ENCODE measurements around the gene KIF1B. TPM values are rescaled to one million over a fixed set of nuclear protein-coding genes. Genes with fewer than 3 reads are reported as not detected.

KIF1B gene
- total RNA-seq, 1 experiment from 2014 or later = 57.7 TPM

DNA sequence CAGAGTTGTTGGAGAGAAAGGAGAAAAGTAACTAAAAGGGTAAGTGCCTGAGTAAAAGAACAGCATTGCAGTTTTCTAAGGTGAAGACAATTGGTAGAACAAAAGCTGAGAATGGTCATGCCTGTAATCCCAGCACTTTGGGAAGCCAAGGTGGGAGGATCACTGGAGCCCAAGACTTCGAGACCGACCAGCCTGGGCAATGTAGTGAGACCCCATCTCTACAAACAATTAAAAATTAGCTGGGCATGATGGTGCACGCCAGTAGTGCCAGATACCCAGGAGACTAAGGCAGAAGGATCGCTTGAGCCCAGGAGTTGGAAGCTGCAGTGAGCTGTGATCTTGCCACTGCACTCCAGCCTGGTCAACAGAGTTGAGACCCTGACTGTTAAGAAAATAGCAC, 173.3 kb downstream of the KIF1B start:
- Histone ChIP-seq H2AFZ (ENCODE audit: low read length) (no peak overlapping the region), H4K20me1 (ENCODE audit: control insufficient read depth, insufficient read depth, insufficient read length) (no peaks in the 10 kb centered on the region), H3K79me2 (ENCODE audit: insufficient read depth, low read length) (no peaks in the 10 kb centered on the region), H3K4me2 (ENCODE audit: insufficient read depth, insufficient read length, low read length) (no peak overlapping the region), H2BK12ac (ENCODE audit: insufficient read length, low read depth, low read length) (no peak overlapping the region), H3K79me1 (ENCODE audit: insufficient read depth, low read depth, low read length, poor library complexity, severe bottlenecking) (no peaks in the 10 kb centered on the region), H3K9ac (ENCODE audit: extremely low read depth, insufficient read length, low read length) (no peak overlapping the region), H2BK15ac (ENCODE audit: low read depth, low read length) (no peak overlapping the region), H2BK120ac (ENCODE audit: low read depth, low read length, poor library complexity, severe bottlenecking) (no peak overlapping the region), H3K23ac (ENCODE audit: insufficient read length, low read depth, low read length) (no peak overlapping the region), H3K18ac (ENCODE audit: insufficient read length, low read depth, low read length) (no peak overlapping the region), H4K5ac (ENCODE audit: insufficient read length, low read depth, low read length) (no peak overlapping the region), H2BK5ac (ENCODE audit: insufficient read length, low read length) (no peak overlapping the region), H2AK5ac (ENCODE audit: insufficient read length, low read length) (no peak overlapping the region), H3K4ac (ENCODE audit: low read depth, low read length) (no peak overlapping the region), H3K56ac (ENCODE audit: insufficient read length, low read depth, low read length) (no peak overlapping the region), H4K91ac (ENCODE audit: insufficient read length, low read depth, low read length) (no peak overlapping the region), H3K27me3 (ENCODE audit: insufficient read depth, low read length) (no peaks in the 10 kb centered on the region), H3K4me1 (ENCODE audit: insufficient read depth, low read length) (no peaks in the 10 kb centered on the region), H2BK20ac (ENCODE audit: low read depth, low read length, poor library complexity, severe bottlenecking) (no peak overlapping the region), H3K14ac (ENCODE audit: insufficient read depth, low read length) (no peak overlapping the region), H3K23me2 (ENCODE audit: insufficient read length, low read depth, low read length, poor library complexity, severe bottlenecking) (no peaks in the 10 kb centered on the region), H3T11ph (ENCODE audit: low read length) (no peak overlapping the region), H3K9me3 (ENCODE audit: control insufficient read depth, low read depth, low read length) (no peaks in the 10 kb centered on the region), H4K8ac (replicated peaks; ENCODE audit: insufficient read length, low read depth, low read length) (no peak overlapping the region), H3K27ac (ENCODE audit: insufficient read length, low read depth, low read length) (no peak overlapping the region)
- H3K27ac Mint-ChIP-seq = peak overlapping the region; percentile 4 to 30 (median 20); a peak in 4 of 7 replicates
- H3K27me3 Mint-ChIP-seq (ENCODE audit: low read depth) = no peaks in the 10 kb centered on the region
- no peak for DNase-seq
- no CpG with 5 or more reads among the region's 4 CpGs for WGBS (ENCODE audit: extremely low coverage, insufficient read length, low lambda C conversion rate)
- TF ChIP-seq, protein P1, sequence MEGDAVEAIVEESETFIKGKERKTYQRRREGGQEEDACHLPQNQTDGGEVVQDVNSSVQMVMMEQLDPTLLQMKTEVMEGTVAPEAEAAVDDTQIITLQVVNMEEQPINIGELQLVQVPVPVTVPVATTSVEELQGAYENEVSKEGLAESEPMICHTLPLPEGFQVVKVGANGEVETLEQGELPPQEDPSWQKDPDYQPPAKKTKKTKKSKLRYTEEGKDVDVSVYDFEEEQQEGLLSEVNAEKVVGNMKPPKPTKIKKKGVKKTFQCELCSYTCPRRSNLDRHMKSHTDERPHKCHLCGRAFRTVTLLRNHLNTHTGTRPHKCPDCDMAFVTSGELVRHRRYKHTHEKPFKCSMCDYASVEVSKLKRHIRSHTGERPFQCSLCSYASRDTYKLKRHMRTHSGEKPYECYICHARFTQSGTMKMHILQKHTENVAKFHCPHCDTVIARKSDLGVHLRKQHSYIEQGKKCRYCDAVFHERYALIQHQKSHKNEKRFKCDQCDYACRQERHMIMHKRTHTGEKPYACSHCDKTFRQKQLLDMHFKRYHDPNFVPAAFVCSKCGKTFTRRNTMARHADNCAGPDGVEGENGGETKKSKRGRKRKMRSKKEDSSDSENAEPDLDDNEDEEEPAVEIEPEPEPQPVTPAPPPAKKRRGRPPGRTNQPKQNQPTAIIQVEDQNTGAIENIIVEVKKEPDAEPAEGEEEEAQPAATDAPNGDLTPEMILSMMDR (conservative IDR thresholded peaks at IDR 0.05) = no peak
- peaks cover 9 to 21% of the 10 kb centered on the region in 2 experiments for H3K4me1 Mint-ChIP-seq
- H3K36me3 Mint-ChIP-seq (ENCODE audit: insufficient read depth in 1 of 3, low read depth in 3 of 3) = peaks cover 8 to 33% (median 24%) of the 10 kb centered on the region in 3 experiments
- H3K4me3 Mint-ChIP-seq = no peak overlapping the region
- H3K9me3 Mint-ChIP-seq = no peaks in the 10 kb centered on the region
